K562 (cell line): ENCODE measurements around the gene TAS2R20. TPM values are rescaled to one million over a fixed set of nuclear protein-coding genes. Genes with fewer than 3 reads are reported as not detected.

Experiments
- ATAC-seq: fragments of 200-7000 bp; cut with Tn5 transposase; 3 replicates; pipeline ENCODE4 v1.9.1; 2020; ENCODE audit warnings: moderate library complexity
- BruUV-seq: library from RNA; stranded (reverse); fragments of 400-500 nt; replicated peaks from 2 replicates; lab custom pipeline; 2021; lab: Mats Ljungman, UMichigan
- CTCF ChIA-PET: fragments of 300-600 bp; formaldehyde crosslinking; extraction: SDS; loops from one replicate; lab custom pipeline; 2021; ENCODE audit warnings: low intra/inter-chr PET ratio; lab: Yijun Ruan, JAX
- POLR2A ChIA-PET: fragments of 300-600, 350-650 bp; sonication (Branson Sonifier 250); formaldehyde crosslinking; extraction: SDS; loops from one replicate; lab custom pipeline; 2021; ENCODE audit warnings: antibody characterized with exemption, inconsistent platforms; lab: Yijun Ruan, JAX
- DNase-seq, 4 experiments: peaks; one replicate each; pipeline versions ENCODE4 v3.0.0 to v3.0.0-alpha.2; 2011 to 2018; ENCODE audit warnings: low spot score in 3 of 4, mixed read lengths in 3 of 4; ENCODE audit errors: extremely low read depth in 1 of 4
- FAIRE-seq: peaks from 2 replicates; lab custom pipeline; 2011; peaks lifted over from hg19 to GRCh38; lab: Jason Lieb, UNC
- H2AFZ ChIP-seq: 2 replicates; pipeline ENCODE4 v1.6.0; 2011; ENCODE audit warnings: low read depth, low read length, control low read depth, inconsistent platforms
- H3K27ac ChIP-seq: fragments of 200-600 bp; 3 replicates; pipeline ENCODE4 v1.8.0; 2011; ENCODE audit warnings: low read depth, mild to moderate bottlenecking, control low read depth, inconsistent platforms, low read length, moderate library complexity, mixed read lengths; ENCODE audit errors: extremely low read depth
- H3K27me3 ChIP-seq, 2 experiments: fragments of 300-600 bp in 1 of 2; 2 replicates in 1 of 2; 3 replicates in 1 of 2; pipeline versions ENCODE4 v1.6.0 to v1.8.0; 2011; ENCODE audit warnings: inconsistent platforms in 2 of 2, low read length in 2 of 2, mild to moderate bottlenecking in 1 of 2, mixed read lengths in 1 of 2, moderate library complexity in 1 of 2; ENCODE audit not compliant: control insufficient read depth in 2 of 2, insufficient read depth in 2 of 2
- H3K36me3 ChIP-seq: fragments of 300-600 bp; 3 replicates; pipeline ENCODE4 v1.8.0; 2011; ENCODE audit warnings: mild to moderate bottlenecking, low read length, inconsistent platforms; ENCODE audit not compliant: control insufficient read depth, insufficient read depth
- H3K4me1 ChIP-seq, 2 experiments: fragments of 200-600 bp in 1 of 2; replicated peaks in 1 of 2; 2 replicates in 1 of 2; 3 replicates in 1 of 2; pipeline versions ENCODE4 v1.5.1 to v1.8.0; 2011; ENCODE audit warnings: inconsistent platforms in 2 of 2, low read length in 2 of 2, mild to moderate bottlenecking in 1 of 2, mixed read lengths in 1 of 2, moderate library complexity in 1 of 2; ENCODE audit not compliant: control insufficient read depth in 2 of 2, insufficient read depth in 2 of 2
- H3K4me2 ChIP-seq: 2 replicates; pipeline ENCODE4 v1.6.1; 2011; ENCODE audit warnings: low read length, control low read depth, inconsistent platforms, mixed read lengths; ENCODE audit not compliant: insufficient read depth
- H3K4me3 ChIP-seq: fragments of 200-600 bp; sonication (generic), shearing (Covaris generic); 2 replicates; pipeline ENCODE4 v1.5.1; 2016; ENCODE audit warnings: control low read depth, inconsistent platforms
- H3K79me2 ChIP-seq: fragments of 200-600 bp; 3 replicates; pipeline ENCODE4 v1.8.0; 2011; ENCODE audit warnings: low read length, inconsistent platforms; ENCODE audit not compliant: control insufficient read depth, insufficient read depth
- H3K9ac ChIP-seq, 2 experiments: 2 replicates each; pipeline versions ENCODE4 v1.6.0 to v1.6.1; 2011; ENCODE audit warnings: low read depth in 2 of 2, low read length in 2 of 2, control low read depth in 1 of 2, inconsistent platforms in 1 of 2, mild to moderate bottlenecking in 1 of 2, mixed read lengths in 1 of 2; ENCODE audit not compliant: insufficient read depth in 1 of 2
- H3K9me1 ChIP-seq: one replicate; pipeline ENCODE4 v1.6.0; 2011; ENCODE audit warnings: inconsistent platforms, mild to moderate bottlenecking, low read length, moderate library complexity; ENCODE audit not compliant: control insufficient read depth, insufficient read depth
- H3K9me3 ChIP-seq: replicated peaks from 2 replicates; pipeline ENCODE4 v1.5.1; 2011; ENCODE audit warnings: low read depth, low read length, inconsistent platforms; ENCODE audit not compliant: control insufficient read depth, insufficient read depth
- H4K20me1 ChIP-seq: replicated peaks from 2 replicates; pipeline ENCODE4 v1.6.1; 2011; ENCODE audit warnings: low read length, inconsistent platforms, mixed read lengths; ENCODE audit not compliant: control insufficient read depth, insufficient read depth
- CBFB ChIP-seq: sonication (generic); formaldehyde crosslinking; IDR thresholded peaks from 2 replicates; pipeline ENCODE4 v1.4.0; 2020; ENCODE audit warnings: mild to moderate bottlenecking, missing genetic modification reagents
- HDAC1 ChIP-seq, 2 experiments: fragments of 450-650 bp; IDR thresholded peaks; 2 replicates each; pipeline ENCODE4 v1.6.1; 2016 to 2017; ENCODE audit warnings: inconsistent platforms in 1 of 2, mild to moderate bottlenecking in 1 of 2, moderate library complexity in 1 of 2
- KAT7 ChIP-seq: sonication (generic); formaldehyde crosslinking; IDR thresholded peaks from 2 replicates; pipeline ENCODE4 v1.8.0; 2022; ENCODE audit warnings: missing genetic modification reagents, mild to moderate bottlenecking, borderline replicate concordance
- PRMT5 ChIP-seq: sonication (generic); formaldehyde crosslinking; IDR thresholded peaks from 2 replicates; pipeline ENCODE4 v1.5.0; 2020; ENCODE audit warnings: missing genetic modification reagents
- RREB1 ChIP-seq: fragments of 250-450 bp; sonication (Bioruptor Pico); IDR thresholded peaks from 2 replicates; pipeline ENCODE4 v1.4.0; 2020
- SIX5 ChIP-seq, 2 experiments: IDR thresholded peaks; 2 replicates each; pipeline ENCODE4 v1.6.1; 2011; ENCODE audit warnings: low read length in 2 of 2, borderline replicate concordance in 1 of 2, low read depth in 1 of 2, mild to moderate bottlenecking in 1 of 2, moderate library complexity in 1 of 2; ENCODE audit not compliant: insufficient read depth in 1 of 2
- U2AF2 ChIP-seq: fragments of 200-400 bp; formaldehyde crosslinking; optimal IDR thresholded peaks from 2 replicates; pipeline ENCODE3; 2017; ENCODE audit warnings: low read depth, mild to moderate bottlenecking, low read length
- WGBS: fragments of 100-300 bp; shearing (Covaris generic); methylation state at CpG from one replicate; pipeline ENCODE4 v1.1.6; 2016; ENCODE audit warnings: low coverage, mixed read lengths; ENCODE audit not compliant: insufficient coverage; ENCODE audit errors: missing lambda C conversion rate; 5-methylcytosine and 5-hydroxymethylcytosine counted together
- in situ Hi-C: fragments of 300-500 bp; cut with MboI; formaldehyde crosslinking; loops from 4 replicates; pipeline ENCODE4 v1.15.0; 2018; ENCODE audit warnings: inconsistent platforms, mixed read lengths
- intact Hi-C: fragments of 100-400 bp; cut with micrococcal nuclease; formaldehyde crosslinking; loops from 2 replicates; pipeline ENCODE4 v1.14.2; 2022
- polyA plus RNA-seq, 8 experiments: library from polyadenylated mRNA; depleted of rRNA in 4 of 8; stranded (reverse) in 5 of 8; unstranded in 3 of 8; fragments of >200 nt; fragmentation: Nextera tagmentation in 2 of 8; fragmentation: Illumina TruSeq in 1 of 8; extraction: Ambion mirVana in 2 of 8; extraction: Trizol in 1 of 8; gene quantifications; 2 replicates each; pipeline versions ENCODE4 v1.2.1 to v1.2.3, GENCODE V29; 2011 to 2014; ENCODE audit warnings: inconsistent platforms in 1 of 8, missing spikeins in 1 of 8
- total RNA-seq, 7 experiments: library from RNA; depleted of rRNA in 6 of 7; stranded (reverse); fragments of >200 nt in 6 of 7; fragmentation: Illumina TruSeq in 2 of 7; extraction: Trizol in 2 of 7; gene quantifications; 2 replicates each; pipeline versions ENCODE4 v1.2.1 to v1.2.3, GENCODE V29; 2011 to 2021; ENCODE audit warnings: low replicate concordance in 1 of 7
- TF ChIP-seq, protein P1 (sequence below): sonication (generic); formaldehyde crosslinking; IDR thresholded peaks from 2 replicates; pipeline ENCODE4 v1.9.0; 2022; ENCODE audit warnings: mild to moderate bottlenecking, missing genetic modification reagents
- TF ChIP-seq, protein P2 (sequence below): sonication (generic); formaldehyde crosslinking; IDR thresholded peaks from 2 replicates; pipeline ENCODE4 v1.8.0; 2023; ENCODE audit warnings: mild to moderate bottlenecking, missing genetic modification reagents

TAS2R20 gene
- total and polyA plus RNA-seq, 9 of the 15 experiments (the other 6 are each of a cell fraction or from before 2014, with no cell fraction given), result 0.07 to 2.3 (median 0.77) TPM

DNA sequence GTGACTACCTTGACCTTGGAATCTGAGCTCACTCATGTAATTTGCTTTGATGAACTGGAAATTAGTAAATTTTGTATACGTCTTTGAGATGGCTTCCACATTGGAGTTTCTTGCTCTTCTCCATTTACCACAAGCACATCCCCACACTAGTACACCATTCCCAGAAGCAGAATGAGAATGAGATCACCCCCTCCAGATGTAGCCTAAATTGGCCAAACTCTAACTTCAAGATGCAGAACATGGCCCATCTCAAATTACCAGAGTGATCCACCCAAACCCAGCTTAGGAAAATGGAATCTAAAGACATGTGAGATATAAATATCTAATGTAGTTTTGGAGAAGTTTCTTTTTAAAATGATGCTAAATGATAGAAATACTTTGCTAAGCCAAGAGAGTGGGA lies 9.5 kb upstream of the TAS2R20 start:
- H3K4me1 ChIP-seq, result no peaks in the 10 kb centered on the region
- H3K9ac ChIP-seq, result no peak overlapping the region
- H3K4me3 ChIP-seq, result no peak overlapping the region
- ATAC-seq (no peak), FAIRE-seq (no peak), DNase-seq (no peak)
- H3K9me3 ChIP-seq, result no peaks in the 10 kb centered on the region
- H3K9me1 ChIP-seq, result no peaks in the 10 kb centered on the region
- no peak overlapping the region for H3K27ac ChIP-seq
- CTCF ChIA-PET, result no interaction called here
- WGBS, result 92% methylated on average over 1 of the region's 1 CpG
- intact Hi-C loops, result no loop called here
- no peak for TF ChIP-seq RREB1
- no peak for TF ChIP-seq KAT7
- TF ChIP-seq, protein P1, sequence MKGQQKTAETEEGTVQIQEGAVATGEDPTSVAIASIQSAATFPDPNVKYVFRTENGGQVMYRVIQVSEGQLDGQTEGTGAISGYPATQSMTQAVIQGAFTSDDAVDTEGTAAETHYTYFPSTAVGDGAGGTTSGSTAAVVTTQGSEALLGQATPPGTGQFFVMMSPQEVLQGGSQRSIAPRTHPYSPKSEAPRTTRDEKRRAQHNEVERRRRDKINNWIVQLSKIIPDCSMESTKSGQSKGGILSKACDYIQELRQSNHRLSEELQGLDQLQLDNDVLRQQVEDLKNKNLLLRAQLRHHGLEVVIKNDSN (CRISPR knock-in tag), result no peak
- TF ChIP-seq CBFB (CRISPR knock-in tag), result no peak
- no peak for TF ChIP-seq U2AF2
- TF ChIP-seq PRMT5 (CRISPR knock-in tag), result no peak
- no peak for TF ChIP-seq SIX5 (IDR thresholded peaks at IDR 0.05; ENCODE audit: borderline replicate concordance in 1 of 2, insufficient read depth in 1 of 2, low read depth in 1 of 2, low read length in 2 of 2)
- TF ChIP-seq HDAC1 (IDR thresholded peaks at IDR 0.05), result no peak
- TF ChIP-seq, protein P2, sequence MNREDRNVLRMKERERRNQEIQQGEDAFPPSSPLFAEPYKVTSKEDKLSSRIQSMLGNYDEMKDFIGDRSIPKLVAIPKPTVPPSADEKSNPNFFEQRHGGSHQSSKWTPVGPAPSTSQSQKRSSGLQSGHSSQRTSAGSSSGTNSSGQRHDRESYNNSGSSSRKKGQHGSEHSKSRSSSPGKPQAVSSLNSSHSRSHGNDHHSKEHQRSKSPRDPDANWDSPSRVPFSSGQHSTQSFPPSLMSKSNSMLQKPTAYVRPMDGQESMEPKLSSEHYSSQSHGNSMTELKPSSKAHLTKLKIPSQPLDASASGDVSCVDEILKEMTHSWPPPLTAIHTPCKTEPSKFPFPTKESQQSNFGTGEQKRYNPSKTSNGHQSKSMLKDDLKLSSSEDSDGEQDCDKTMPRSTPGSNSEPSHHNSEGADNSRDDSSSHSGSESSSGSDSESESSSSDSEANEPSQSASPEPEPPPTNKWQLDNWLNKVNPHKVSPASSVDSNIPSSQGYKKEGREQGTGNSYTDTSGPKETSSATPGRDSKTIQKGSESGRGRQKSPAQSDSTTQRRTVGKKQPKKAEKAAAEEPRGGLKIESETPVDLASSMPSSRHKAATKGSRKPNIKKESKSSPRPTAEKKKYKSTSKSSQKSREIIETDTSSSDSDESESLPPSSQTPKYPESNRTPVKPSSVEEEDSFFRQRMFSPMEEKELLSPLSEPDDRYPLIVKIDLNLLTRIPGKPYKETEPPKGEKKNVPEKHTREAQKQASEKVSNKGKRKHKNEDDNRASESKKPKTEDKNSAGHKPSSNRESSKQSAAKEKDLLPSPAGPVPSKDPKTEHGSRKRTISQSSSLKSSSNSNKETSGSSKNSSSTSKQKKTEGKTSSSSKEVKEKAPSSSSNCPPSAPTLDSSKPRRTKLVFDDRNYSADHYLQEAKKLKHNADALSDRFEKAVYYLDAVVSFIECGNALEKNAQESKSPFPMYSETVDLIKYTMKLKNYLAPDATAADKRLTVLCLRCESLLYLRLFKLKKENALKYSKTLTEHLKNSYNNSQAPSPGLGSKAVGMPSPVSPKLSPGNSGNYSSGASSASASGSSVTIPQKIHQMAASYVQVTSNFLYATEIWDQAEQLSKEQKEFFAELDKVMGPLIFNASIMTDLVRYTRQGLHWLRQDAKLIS (CRISPR knock-in tag), result no peak
- H2AFZ ChIP-seq, result no peak overlapping the region
- POLR2A ChIA-PET, result no interaction called here
- in situ Hi-C loops, result no loop called here
- H3K36me3 ChIP-seq, result no peaks in the 10 kb centered on the region
- BruUV-seq, result no TSS peak
- H3K4me2 ChIP-seq, result no peak overlapping the region
- no peaks in the 10 kb centered on the region for H3K79me2 ChIP-seq
- H4K20me1 ChIP-seq, result no peaks in the 10 kb centered on the region
- H3K27me3 ChIP-seq, result no peaks in the 10 kb centered on the region
